HepG2 (cell line): ENCODE measurements around the gene RGS6.

Experiments
- CTCF ChIP-seq: sonication (generic); formaldehyde crosslinking; IDR thresholded peaks from 2 replicates; pipeline ENCODE4 v1.5.0; 2020; ENCODE audit warnings: mild to moderate bottlenecking, missing genetic modification reagents, moderate library complexity
- MEIS1 ChIP-seq: sonication (generic); formaldehyde crosslinking; IDR thresholded peaks from 2 replicates; pipeline ENCODE4 v1.9.0; 2021; ENCODE audit warnings: mild to moderate bottlenecking, missing genetic modification reagents, moderate library complexity, borderline replicate concordance
- SIN3A ChIP-seq: IDR thresholded peaks from 2 replicates; pipeline ENCODE4 v1.6.1; 2011; ENCODE audit warnings: low read depth, mild to moderate bottlenecking, control low read depth, low read length, borderline replicate concordance
- SMARCC2 ChIP-seq: fragments of 450-650 bp; IDR thresholded peaks from 2 replicates; pipeline ENCODE4 v1.6.1; 2017; ENCODE audit warnings: antibody characterized with exemption, mild to moderate bottlenecking
- SMC3 ChIP-seq: IDR thresholded peaks from 2 replicates; pipeline ENCODE4 v1.6.1; 2011; ENCODE audit warnings: low read length, improper control_type of control experiment
- U2AF2 ChIP-seq: fragments of 200-400 bp; formaldehyde crosslinking; IDR thresholded peaks from 2 replicates; pipeline ENCODE4 v1.6.1; 2017; ENCODE audit warnings: low read depth, mild to moderate bottlenecking, low read length
- ZBTB7A ChIP-seq: sonication (generic); formaldehyde crosslinking; IDR thresholded peaks from 2 replicates; pipeline ENCODE4 v1.8.0; 2022; ENCODE audit warnings: mild to moderate bottlenecking, missing genetic modification reagents
- ZNF484 ChIP-seq: sonication (generic); formaldehyde crosslinking; IDR thresholded peaks from 2 replicates; pipeline ENCODE4 v1.5.1; 2020; ENCODE audit warnings: mild to moderate bottlenecking, low read depth, missing genetic modification reagents, borderline replicate concordance

- no peak for TF ChIP-seq SIN3A
- TF ChIP-seq ZBTB7A, result no peak
- TF ChIP-seq SMARCC2, result no peak
- no peak for TF ChIP-seq CTCF
- no peak for TF ChIP-seq U2AF2
- TF ChIP-seq ZNF484 (CRISPR knock-in tag), result no peak
- TF ChIP-seq MEIS1, result no peak
- no peak for TF ChIP-seq SMC3
Measured at GRCh38 chr14:72387726-72388125, 455.5 kb downstream of the RGS6 start.
